Measurements from ENCODE around the gene NPAS2.

NPAS2 gene

DNA sequence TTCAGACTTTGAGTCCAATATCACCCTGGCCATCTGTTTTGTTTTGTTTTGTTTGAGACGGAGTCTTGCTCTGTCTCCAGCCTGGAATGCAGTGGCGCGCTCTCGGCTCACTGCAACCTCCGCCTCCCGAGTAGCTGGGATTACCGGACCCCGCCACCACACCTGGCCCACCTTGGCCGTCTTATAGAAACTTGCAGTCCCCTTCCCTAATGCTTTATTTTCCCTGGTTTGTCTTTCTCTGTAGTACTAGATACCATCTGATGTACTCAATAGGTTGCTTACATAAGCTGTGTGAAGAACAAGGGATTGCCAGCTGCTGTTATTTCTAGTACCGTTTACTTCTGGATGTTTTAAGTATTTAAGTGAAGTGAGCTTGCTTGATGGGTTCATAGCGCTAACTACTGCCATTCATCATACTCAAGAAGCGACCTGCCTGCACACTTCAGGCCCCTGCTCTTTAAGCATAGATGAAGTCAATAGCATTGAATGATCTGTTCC lies 183.4 kb downstream of the NPAS2 start:
- POLR2A ChIA-PET, result interaction anchor here (0.6 to 2.8 kb wide), 11 partner anchors 9 to 569 kb away, joined by 3 to 21 read pairs (median 4); partner anchors contain the start of genes CNOT11 and TBC1D8
- CTCF ChIA-PET, result interaction anchor here (0.6 kb wide), 1 partner anchor 147 kb away, joined by 3 read pairs; no protein-coding TSS in a partner anchor
- TF ChIP-seq SP1 (IDR thresholded peaks at IDR 0.05), result no peak
- no peak for TF ChIP-seq BHLHE40 (IDR thresholded peaks at IDR 0.05; ENCODE audit: borderline replicate concordance)
- no peak for TF ChIP-seq FOXK2 (IDR thresholded peaks at IDR 0.05)
- TF ChIP-seq CTBP1 (IDR thresholded peaks at IDR 0.05; ENCODE audit: borderline replicate concordance), result no peak
- TF ChIP-seq, protein P1, sequence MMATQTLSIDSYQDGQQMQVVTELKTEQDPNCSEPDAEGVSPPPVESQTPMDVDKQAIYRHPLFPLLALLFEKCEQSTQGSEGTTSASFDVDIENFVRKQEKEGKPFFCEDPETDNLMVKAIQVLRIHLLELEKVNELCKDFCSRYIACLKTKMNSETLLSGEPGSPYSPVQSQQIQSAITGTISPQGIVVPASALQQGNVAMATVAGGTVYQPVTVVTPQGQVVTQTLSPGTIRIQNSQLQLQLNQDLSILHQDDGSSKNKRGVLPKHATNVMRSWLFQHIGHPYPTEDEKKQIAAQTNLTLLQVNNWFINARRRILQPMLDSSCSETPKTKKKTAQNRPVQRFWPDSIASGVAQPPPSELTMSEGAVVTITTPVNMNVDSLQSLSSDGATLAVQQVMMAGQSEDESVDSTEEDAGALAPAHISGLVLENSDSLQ (IDR thresholded peaks at IDR 0.05), result no peak
- no peak for TF ChIP-seq ZNF384 (IDR thresholded peaks at IDR 0.05)
- TF ChIP-seq L3MBTL2 (conservative IDR thresholded peaks at IDR 0.05), result no peak
- TF ChIP-seq HDGF (IDR thresholded peaks at IDR 0.05; ENCODE audit: borderline replicate concordance), result no peak
- no peak for TF ChIP-seq ELF4 (IDR thresholded peaks at IDR 0.05)
- DNase-seq (ENCODE audit: extremely low spot score), result no peak

DNA sequence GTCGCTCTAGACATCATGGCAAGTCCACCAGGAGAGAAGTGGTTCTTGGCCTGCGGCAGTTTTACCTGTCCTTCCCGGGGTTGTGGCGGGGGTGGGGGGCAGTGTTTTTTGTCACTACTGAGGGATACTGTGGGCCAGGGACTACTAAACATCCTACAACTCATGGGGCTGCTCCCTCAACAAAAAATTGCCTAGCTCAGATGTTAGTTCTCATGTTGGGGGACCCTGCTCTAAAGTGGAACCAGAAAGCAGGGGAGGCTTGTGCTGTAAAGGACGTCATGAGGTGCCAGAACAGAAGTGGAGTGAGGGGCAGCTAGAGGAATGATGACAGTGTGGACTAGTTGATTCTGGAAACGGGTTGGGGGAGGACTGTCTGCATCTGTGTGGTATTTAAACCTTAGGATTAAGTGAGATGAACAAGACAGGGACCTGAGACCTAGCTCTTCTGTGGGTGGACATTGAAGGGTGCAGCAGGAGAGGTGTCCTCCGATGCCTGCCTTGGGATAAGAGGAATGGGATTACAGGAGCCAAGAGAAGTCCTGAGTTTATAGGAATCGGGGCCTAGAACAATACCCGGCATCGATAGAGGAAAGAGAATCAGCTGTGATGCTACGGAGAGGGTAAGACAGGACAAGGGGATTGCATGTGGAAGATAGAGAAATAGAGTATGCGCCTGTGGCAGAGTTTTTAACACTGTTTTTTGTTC lies 184.8 kb downstream of the NPAS2 start:
- ChIA-PET CTCF (no interaction called here), POLR2A (interaction anchor here (1.2 kb wide), 1 partner anchor 31 kb away, joined by 4 read pairs; no protein-coding TSS in a partner anchor)
- DNase-seq (ENCODE audit: extremely low spot score), result no peak
- TF ChIP-seq SP1 (IDR thresholded peaks at IDR 0.05) (no peak), FOXA1 (IDR thresholded peaks at IDR 0.05) (no peak), L3MBTL2 (conservative IDR thresholded peaks at IDR 0.05) (no peak), ARNT (IDR thresholded peaks at IDR 0.05) (no peak), ELF4 (IDR thresholded peaks at IDR 0.05) (no peak), NFRKB (IDR thresholded peaks at IDR 0.05) (no peak), LEF1 (IDR thresholded peaks at IDR 0.05; ENCODE audit: borderline replicate concordance) (no peak), FOXK2 (IDR thresholded peaks at IDR 0.05) (no peak), FOXM1 (IDR thresholded peaks at IDR 0.05; ENCODE audit: borderline replicate concordance) (no peak), SUZ12 (IDR thresholded peaks at IDR 0.05) (no peak), TARDBP (IDR thresholded peaks at IDR 0.05) (no peak), CTBP1 (IDR thresholded peaks at IDR 0.05; ENCODE audit: borderline replicate concordance) (no peak), HDGF (IDR thresholded peaks at IDR 0.05; ENCODE audit: borderline replicate concordance) (no peak), BHLHE40 (IDR thresholded peaks at IDR 0.05; ENCODE audit: borderline replicate concordance) (no peak), ZNF384 (IDR thresholded peaks at IDR 0.05) (no peak)
- TF ChIP-seq, protein P1 (IDR thresholded peaks at IDR 0.05), result no peak

GRCh38 chr2:101006065-101006715 lies 186.3 kb downstream of the NPAS2 start:
- TF ChIP-seq ELF4 (IDR thresholded peaks at IDR 0.05) (no peak), TARDBP (IDR thresholded peaks at IDR 0.05) (no peak), HDGF (IDR thresholded peaks at IDR 0.05; ENCODE audit: borderline replicate concordance) (no peak), CTBP1 (IDR thresholded peaks at IDR 0.05; ENCODE audit: borderline replicate concordance) (no peak), ARNT (IDR thresholded peaks at IDR 0.05) (no peak), L3MBTL2 (conservative IDR thresholded peaks at IDR 0.05) (no peak), FOXM1 (IDR thresholded peaks at IDR 0.05; ENCODE audit: borderline replicate concordance) (no peak), NFRKB (IDR thresholded peaks at IDR 0.05) (no peak), BHLHE40 (IDR thresholded peaks at IDR 0.05; ENCODE audit: borderline replicate concordance) (no peak), FOXA1 (IDR thresholded peaks at IDR 0.05) (no peak)
- TF ChIP-seq, protein P1 (IDR thresholded peaks at IDR 0.05), result no peak
- ChIA-PET POLR2A (no interaction called here), CTCF (no interaction called here)
- no peak for DNase-seq (ENCODE audit: extremely low spot score)

- POLR2A ChIA-PET, result interaction anchor here (1.1 kb wide), 1 partner anchor 198 kb away, joined by 6 read pairs; no protein-coding TSS in a partner anchor
- TF ChIP-seq NFRKB (IDR thresholded peaks at IDR 0.05) (no peak), FOXK2 (IDR thresholded peaks at IDR 0.05) (no peak), LEF1 (IDR thresholded peaks at IDR 0.05; ENCODE audit: borderline replicate concordance) (no peak), FOXA1 (IDR thresholded peaks at IDR 0.05) (no peak), SP1 (IDR thresholded peaks at IDR 0.05) (no peak), L3MBTL2 (conservative IDR thresholded peaks at IDR 0.05) (no peak), ELF4 (IDR thresholded peaks at IDR 0.05) (no peak), ZNF384 (IDR thresholded peaks at IDR 0.05) (no peak), BHLHE40 (IDR thresholded peaks at IDR 0.05; ENCODE audit: borderline replicate concordance) (no peak), TARDBP (IDR thresholded peaks at IDR 0.05) (no peak), CTBP1 (IDR thresholded peaks at IDR 0.05; ENCODE audit: borderline replicate concordance) (no peak), ARNT (IDR thresholded peaks at IDR 0.05) (no peak), HDGF (IDR thresholded peaks at IDR 0.05; ENCODE audit: borderline replicate concordance) (no peak), FOXM1 (IDR thresholded peaks at IDR 0.05; ENCODE audit: borderline replicate concordance) (no peak), SUZ12 (IDR thresholded peaks at IDR 0.05) (no peak)
- TF ChIP-seq, protein P1 (IDR thresholded peaks at IDR 0.05), result no peak
- DNase-seq (ENCODE audit: extremely low spot score), result no peak
- CTCF ChIA-PET, result interaction anchor here (0.7 kb wide), 1 partner anchor 198 kb away, joined by 5 read pairs; no protein-coding TSS in a partner anchor
Measured at GRCh38 chr2:101007415-101008345, 187.7 kb downstream of the NPAS2 start.

All from HEK293T (cell line).